Mesenchymal stem cell (in vitro differentiated cells and primary cell): Measurements from ENCODE around the gene B9D1.

Experiments
- DNase-seq: peaks from one replicate; pipeline ENCODE4 v3.0.0-alpha.2; 2013
- H2AFZ ChIP-seq: one replicate; pipeline ENCODE4 v1.6.1; 2013; ENCODE audit warnings: low read depth, mild to moderate bottlenecking, control low read depth, inconsistent platforms, low read length, moderate library complexity
- H2AK5ac ChIP-seq: 2 replicates; pipeline ENCODE4 v1.6.1; 2013; ENCODE audit warnings: low read length, moderate library complexity, mild to moderate bottlenecking, inconsistent platforms; ENCODE audit not compliant: severe bottlenecking
- H2BK120ac ChIP-seq: one replicate; pipeline ENCODE4 v1.6.1; 2013; ENCODE audit warnings: low read depth, mild to moderate bottlenecking, inconsistent platforms, low read length, moderate library complexity
- H2BK12ac ChIP-seq, 2 experiments: one replicate each; pipeline ENCODE4 v1.6.1; 2013; ENCODE audit warnings: inconsistent platforms in 2 of 2, low read length in 2 of 2, mild to moderate bottlenecking in 2 of 2, moderate library complexity in 2 of 2, control low read depth in 1 of 2
- H2BK15ac ChIP-seq: one replicate; pipeline ENCODE4 v1.6.1; 2013; ENCODE audit warnings: mild to moderate bottlenecking, low read depth, inconsistent platforms; ENCODE audit not compliant: poor library complexity, severe bottlenecking
- H2BK5ac ChIP-seq: 2 replicates; pipeline ENCODE4 v1.6.1; 2013; ENCODE audit warnings: low read depth, mild to moderate bottlenecking, low read length, control low read depth, inconsistent platforms; ENCODE audit not compliant: poor library complexity, severe bottlenecking
- H3K14ac ChIP-seq, 2 experiments: one replicate each; pipeline ENCODE4 v1.6.1; 2013; ENCODE audit warnings: inconsistent platforms in 2 of 2, low read length in 2 of 2, control low read depth in 1 of 2, mild to moderate bottlenecking in 1 of 2, moderate library complexity in 1 of 2
- H3K18ac ChIP-seq, 2 experiments: one replicate each; pipeline ENCODE4 v1.6.1; 2013; ENCODE audit warnings: inconsistent platforms in 2 of 2, low read length in 2 of 2, control low read depth in 1 of 2, low read depth in 1 of 2, mild to moderate bottlenecking in 1 of 2
- H3K23ac ChIP-seq, 2 experiments: one replicate each; pipeline ENCODE4 v1.6.1; 2013; ENCODE audit warnings: inconsistent platforms in 2 of 2, low read length in 2 of 2, mild to moderate bottlenecking in 2 of 2, moderate library complexity in 2 of 2, control low read depth in 1 of 2
- H3K27ac ChIP-seq: 2 replicates; pipeline ENCODE4 v1.5.1; 2013; ENCODE audit warnings: mild to moderate bottlenecking, moderate library complexity, low read length, control low read depth, inconsistent platforms; ENCODE audit not compliant: poor library complexity, severe bottlenecking
- H3K27me3 ChIP-seq, 2 experiments: 2 replicates each; pipeline versions ENCODE4 v1.6.1 to v1.7.0; 2013; ENCODE audit warnings: low read length in 2 of 2, mild to moderate bottlenecking in 2 of 2, moderate library complexity in 2 of 2, control low read depth in 1 of 2, inconsistent platforms in 1 of 2; ENCODE audit not compliant: control insufficient read depth in 1 of 2, insufficient read depth in 1 of 2
- H3K36me3 ChIP-seq, 2 experiments: 2 replicates each; pipeline versions ENCODE4 v1.6.1 to v1.7.0; 2013; ENCODE audit warnings: low read length in 2 of 2, control low read depth in 1 of 2, inconsistent platforms in 1 of 2, low read depth in 1 of 2, mild to moderate bottlenecking in 1 of 2; ENCODE audit not compliant: insufficient read depth in 2 of 2, control insufficient read depth in 1 of 2
- H3K4ac ChIP-seq, 2 experiments: one replicate each; pipeline ENCODE4 v1.6.1; 2013; ENCODE audit warnings: inconsistent platforms in 2 of 2, low read length in 2 of 2, mild to moderate bottlenecking in 2 of 2, moderate library complexity in 2 of 2, control low read depth in 1 of 2, low read depth in 1 of 2
- H3K4me1 ChIP-seq: 2 replicates; pipeline ENCODE4 v1.6.1; 2013; ENCODE audit warnings: low read depth, low read length, control low read depth; ENCODE audit not compliant: control insufficient read depth, insufficient read depth
- H3K4me2 ChIP-seq: 2 replicates; pipeline ENCODE4 v1.6.1; 2013; ENCODE audit warnings: low read length, mild to moderate bottlenecking, inconsistent platforms; ENCODE audit not compliant: poor library complexity, severe bottlenecking
- H3K4me3 ChIP-seq, 2 experiments: 2 replicates each; pipeline versions ENCODE4 v1.5.1 to v1.7.0; 2013; ENCODE audit warnings: low read length in 2 of 2, mild to moderate bottlenecking in 2 of 2, control low read depth in 1 of 2, low read depth in 1 of 2; ENCODE audit not compliant: insufficient read depth in 1 of 2
- H3K79me1 ChIP-seq: replicated peaks from 2 replicates; pipeline ENCODE4 v1.6.1; 2013; ENCODE audit warnings: mild to moderate bottlenecking, control low read depth, low read length, inconsistent platforms; ENCODE audit not compliant: poor library complexity, severe bottlenecking
- H3K9ac ChIP-seq: 2 replicates; pipeline ENCODE4 v1.7.0; 2013; ENCODE audit warnings: mild to moderate bottlenecking, low read length, moderate library complexity
- H3K9me3 ChIP-seq: 2 replicates; pipeline ENCODE4 v1.7.0; 2013; ENCODE audit warnings: mild to moderate bottlenecking, low read length; ENCODE audit not compliant: control insufficient read depth
- H4K8ac ChIP-seq: one replicate; pipeline ENCODE4 v1.6.1; 2013; ENCODE audit warnings: inconsistent platforms, mild to moderate bottlenecking, low read length, moderate library complexity
- H4K91ac ChIP-seq: one replicate; pipeline ENCODE4 v1.6.1; 2013; ENCODE audit warnings: mild to moderate bottlenecking, low read length, inconsistent platforms
- WGBS: methylation state at CpG from one replicate; pipeline ENCODE4 v1.1.7; 2013; ENCODE audit warnings: mixed read lengths; 5-methylcytosine and 5-hydroxymethylcytosine counted together

The B9D1 gene

GRCh38 chr17:19375732-19376131, 13.2 kb upstream of the B9D1 start:
- H3K4me2 ChIP-seq = no peak overlapping the region
- no peak overlapping the region for H2BK5ac ChIP-seq
- no peak overlapping the region for H2BK15ac ChIP-seq
- H3K18ac ChIP-seq = no peak overlapping the region
- no peak overlapping the region for H3K4me3 ChIP-seq
- H2BK12ac ChIP-seq = no peak overlapping the region
- no peak overlapping the region for H3K27ac ChIP-seq
- no peak overlapping the region for H2AK5ac ChIP-seq
- H2AFZ ChIP-seq = no peak overlapping the region
- no peak overlapping the region for H4K8ac ChIP-seq
- no peak overlapping the region for H3K9ac ChIP-seq
- H3K9me3 ChIP-seq = no peaks in the 10 kb centered on the region
- peaks cover 16% of the 10 kb centered on the region for H3K79me1 ChIP-seq
- H3K4me1 ChIP-seq = peaks cover 8% of the 10 kb centered on the region
- H3K14ac ChIP-seq = no peak overlapping the region
- no peak overlapping the region for H3K23ac ChIP-seq
- H3K4ac ChIP-seq = no peak overlapping the region
- no peak overlapping the region for H4K91ac ChIP-seq
- no peak for DNase-seq
- H3K36me3 ChIP-seq = peaks cover 15 to 21% of the 10 kb centered on the region in 2 experiments
- no peaks in the 10 kb centered on the region for H3K27me3 ChIP-seq
- WGBS = no CpG with 5 or more reads among the region's 1 CpG
- no peak overlapping the region for H2BK120ac ChIP-seq

- no peaks in the 10 kb centered on the region for H3K9me3 ChIP-seq
- H2BK12ac ChIP-seq = no peak overlapping the region
- peaks cover 6 to 9% of the 10 kb centered on the region in 2 experiments for H3K36me3 ChIP-seq
- DNase-seq = no peak
- no peak overlapping the region for H3K4me2 ChIP-seq
- no peak overlapping the region for H2AK5ac ChIP-seq
- H3K4me3 ChIP-seq = no peak overlapping the region
- H3K27me3 ChIP-seq = no peaks in the 10 kb centered on the region
- no peak overlapping the region for H2BK120ac ChIP-seq
- H3K14ac ChIP-seq = no peak overlapping the region
- H2BK15ac ChIP-seq = no peak overlapping the region
- H3K18ac ChIP-seq = no peak overlapping the region
- no peak overlapping the region for H3K4ac ChIP-seq
- H2BK5ac ChIP-seq = no peak overlapping the region
- no peak overlapping the region for H4K91ac ChIP-seq
- no peak overlapping the region for H2AFZ ChIP-seq
- no peaks in the 10 kb centered on the region for H3K4me1 ChIP-seq
- H3K27ac ChIP-seq = no peak overlapping the region
- WGBS = 90% methylated on average over 4 of the region's 5 CpGs
- H3K23ac ChIP-seq = no peak overlapping the region
- H3K79me1 ChIP-seq = peaks cover 10% of the 10 kb centered on the region
- no peak overlapping the region for H4K8ac ChIP-seq
- H3K9ac ChIP-seq = peak overlapping the region; percentile 13
Observed at GRCh38 chr17:19374136-19374535, 11.6 kb upstream of the B9D1 start.

- no peak overlapping the region for H3K14ac ChIP-seq
- H3K4me1 ChIP-seq = no peaks in the 10 kb centered on the region
- DNase-seq = no peak
- H2BK5ac ChIP-seq = no peak overlapping the region
- H2BK12ac ChIP-seq = peak overlapping the region; percentile 10 to 19
- H3K9me3 ChIP-seq = no peaks in the 10 kb centered on the region
- peaks cover 10% of the 10 kb centered on the region for H3K79me1 ChIP-seq
- H3K18ac ChIP-seq = no peak overlapping the region
- no peak overlapping the region for H3K23ac ChIP-seq
- no peak overlapping the region for H3K27ac ChIP-seq
- no peak overlapping the region for H2BK120ac ChIP-seq
- WGBS = 91% methylated on average over 7 of the region's 8 CpGs
- no peaks in the 10 kb centered on the region for H3K27me3 ChIP-seq
- H2BK15ac ChIP-seq = peak overlapping the region; percentile 36
- peaks cover 5 to 6% of the 10 kb centered on the region in 2 experiments for H3K36me3 ChIP-seq
- no peak overlapping the region for H2AK5ac ChIP-seq
- no peak overlapping the region for H4K91ac ChIP-seq
- H3K9ac ChIP-seq = no peak overlapping the region
- no peak overlapping the region for H3K4ac ChIP-seq
- no peak overlapping the region for H4K8ac ChIP-seq
- H3K4me3 ChIP-seq = no peak overlapping the region
- H3K4me2 ChIP-seq = no peak overlapping the region
- no peak overlapping the region for H2AFZ ChIP-seq
Observed at GRCh38 chr17:19372866-19373504, 10.5 kb upstream of the B9D1 start.

- Histone ChIP-seq H2BK15ac (peak overlapping the region; percentile 71), H3K23ac (no peak overlapping the region), H2AK5ac (no peak overlapping the region), H4K91ac (no peak overlapping the region), H2BK120ac (no peak overlapping the region), H3K36me3 (peaks cover 5 to 6% of the 10 kb centered on the region in 2 experiments), H2BK12ac (peak overlapping the region in 1 of 2 experiments; percentile 19), H3K4me2 (no peak overlapping the region), H3K4ac (no peak overlapping the region), H3K9me3 (no peaks in the 10 kb centered on the region), H3K79me1 (peaks cover 10% of the 10 kb centered on the region), H2BK5ac (no peak overlapping the region), H2AFZ (no peak overlapping the region), H3K18ac (no peak overlapping the region), H3K4me1 (no peaks in the 10 kb centered on the region), H3K27me3 (no peaks in the 10 kb centered on the region), H3K14ac (no peak overlapping the region), H3K9ac (no peak overlapping the region), H4K8ac (no peak overlapping the region), H3K27ac (no peak overlapping the region), H3K4me3 (no peak overlapping the region)
- no peak for DNase-seq
- 92% methylated on average over 12 of the region's 12 CpGs for WGBS
Observed at GRCh38 chr17:19372439-19372838, 9.9 kb upstream of the B9D1 start.
